OCI-LY1 (cell line): ENCODE data around the gene PRKCB.

ENCODE experiments used
- EZH2 ChIP-seq: fragments of 200-600 bp; sonication (generic), shearing (Covaris generic); IDR thresholded peaks from 2 replicates; pipeline ENCODE4 v1.8.0; 2017; ENCODE audit warnings: borderline replicate concordance, mixed run types, mild to moderate bottlenecking, antibody characterized with exemption, low read length, moderate library complexity, mixed read lengths
- TF ChIP-seq, protein P1 (sequence below): fragments of 200-600 bp; sonication (generic), shearing (Covaris generic); IDR thresholded peaks from 2 replicates; pipeline ENCODE4 v1.5.1; 2017; ENCODE audit warnings: mild to moderate bottlenecking, antibody characterized with exemption, low read length, moderate library complexity, mixed read lengths

DNA sequence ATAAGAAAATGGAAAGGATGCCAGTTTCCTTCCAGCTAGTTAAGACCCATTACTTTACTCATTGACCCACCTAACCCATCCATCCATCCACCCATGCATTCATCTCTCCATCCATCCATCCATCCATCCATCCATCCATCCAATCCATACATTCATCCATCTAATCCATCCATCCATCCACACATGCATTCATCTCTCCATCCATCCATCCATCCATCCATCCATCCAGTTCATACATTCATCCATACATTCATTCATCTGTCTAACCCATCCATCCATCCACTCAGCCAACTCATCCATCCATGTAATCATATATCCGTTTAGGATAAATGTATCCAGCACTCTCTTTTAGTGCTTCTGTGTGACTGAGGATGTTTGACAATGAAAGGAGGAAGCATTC, 241.5 kb downstream of the PRKCB start:
- TF ChIP-seq, protein P1, sequence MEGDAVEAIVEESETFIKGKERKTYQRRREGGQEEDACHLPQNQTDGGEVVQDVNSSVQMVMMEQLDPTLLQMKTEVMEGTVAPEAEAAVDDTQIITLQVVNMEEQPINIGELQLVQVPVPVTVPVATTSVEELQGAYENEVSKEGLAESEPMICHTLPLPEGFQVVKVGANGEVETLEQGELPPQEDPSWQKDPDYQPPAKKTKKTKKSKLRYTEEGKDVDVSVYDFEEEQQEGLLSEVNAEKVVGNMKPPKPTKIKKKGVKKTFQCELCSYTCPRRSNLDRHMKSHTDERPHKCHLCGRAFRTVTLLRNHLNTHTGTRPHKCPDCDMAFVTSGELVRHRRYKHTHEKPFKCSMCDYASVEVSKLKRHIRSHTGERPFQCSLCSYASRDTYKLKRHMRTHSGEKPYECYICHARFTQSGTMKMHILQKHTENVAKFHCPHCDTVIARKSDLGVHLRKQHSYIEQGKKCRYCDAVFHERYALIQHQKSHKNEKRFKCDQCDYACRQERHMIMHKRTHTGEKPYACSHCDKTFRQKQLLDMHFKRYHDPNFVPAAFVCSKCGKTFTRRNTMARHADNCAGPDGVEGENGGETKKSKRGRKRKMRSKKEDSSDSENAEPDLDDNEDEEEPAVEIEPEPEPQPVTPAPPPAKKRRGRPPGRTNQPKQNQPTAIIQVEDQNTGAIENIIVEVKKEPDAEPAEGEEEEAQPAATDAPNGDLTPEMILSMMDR = no peak
- TF ChIP-seq EZH2 = no peak
